HG03175 (cell line): ENCODE results near the gene LATS2.

Experiments used
- ATAC-seq: cut with Tn5 transposase; IDR thresholded peaks from one replicate; pipeline ENCODE4 v1.9.1; 2021; ENCODE audit warnings: mild to moderate bottlenecking, moderate library complexity; ENCODE audit not compliant: unreplicated experiment

The LATS2 gene

GRCh38 chr13:20995245-20995838 lies 66.0 kb downstream of the LATS2 start:
- ATAC-seq: no peak

DNA sequence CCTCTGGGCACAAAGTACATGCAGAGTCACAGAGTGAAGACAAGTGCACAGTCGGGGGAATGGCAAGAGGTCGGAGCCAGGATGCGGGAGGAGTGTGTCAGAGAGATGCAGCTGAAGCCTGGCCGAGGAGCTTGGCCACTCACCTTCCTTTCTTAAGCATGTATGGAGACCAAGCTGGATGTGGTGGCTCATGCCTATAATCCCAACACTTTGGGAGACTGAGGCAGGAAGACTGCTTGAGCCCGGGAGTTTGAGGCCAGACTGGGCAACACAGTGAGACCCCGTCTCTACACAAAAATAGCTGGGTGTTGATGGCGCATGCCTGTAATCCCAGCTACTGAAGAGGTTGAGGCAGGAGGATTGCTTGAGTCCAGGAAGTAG lies 67.0 kb downstream of the LATS2 start:
- no peak for ATAC-seq

GRCh38 chr13:20993661-20994440 lies 67.5 kb downstream of the LATS2 start:
- ATAC-seq: no peak

GRCh38 chr13:20993211-20993610 lies 68.2 kb downstream of the LATS2 start:
- ATAC-seq: no peak

DNA sequence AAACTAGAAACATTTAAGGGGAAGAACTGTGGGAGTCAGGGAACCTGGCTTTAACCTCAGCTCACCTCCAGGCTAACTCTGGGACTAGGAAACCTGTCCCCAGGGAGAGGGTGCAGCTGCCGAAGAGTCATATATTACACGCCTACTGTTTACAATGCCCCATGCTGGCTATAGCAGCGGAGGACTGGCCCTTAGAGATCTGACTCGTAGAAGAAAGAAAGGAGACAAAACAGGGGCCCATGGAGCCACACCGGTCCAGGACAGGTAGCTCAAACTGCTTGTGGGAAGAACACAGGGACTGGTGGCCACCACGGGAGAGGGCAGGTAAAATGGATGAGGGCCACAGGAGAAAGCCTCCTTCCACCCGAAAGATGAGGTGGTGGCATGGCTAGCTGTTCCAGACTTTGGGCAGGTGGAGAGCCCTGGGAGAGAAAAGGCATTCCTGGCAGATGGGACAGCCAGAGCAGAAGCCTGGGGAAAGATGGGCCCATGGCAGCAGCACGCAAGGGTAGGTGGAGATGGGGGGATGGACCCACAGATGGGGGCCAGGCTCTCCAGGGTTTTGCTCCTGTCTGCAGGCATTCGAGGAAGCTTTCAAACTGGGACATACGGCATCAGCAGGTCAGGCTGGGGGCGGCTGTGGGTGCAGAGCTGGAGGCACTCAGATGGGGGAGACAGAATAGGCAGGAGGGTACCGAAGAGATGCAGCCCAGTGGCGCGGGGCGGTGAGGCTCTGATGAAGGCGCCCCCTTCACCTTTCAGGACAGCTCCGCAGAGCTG lies 69.5 kb downstream of the LATS2 start:
- ATAC-seq: no peak

GRCh38 chr13:20990910-20991525 lies 70.4 kb downstream of the LATS2 start:
- no peak for ATAC-seq

GRCh38 chr13:20989656-20990321 lies 71.6 kb downstream of the LATS2 start:
- ATAC-seq: no peak

- no peak for ATAC-seq
Measured at GRCh38 chr13:20988909-20989655, 72.3 kb downstream of the LATS2 start.

GRCh38 chr13:20988033-20988908 lies 73.1 kb downstream of the LATS2 start:
- no peak for ATAC-seq

GRCh38 chr13:20987599-20987998 lies 73.8 kb downstream of the LATS2 start:
- ATAC-seq: no peak

DNA sequence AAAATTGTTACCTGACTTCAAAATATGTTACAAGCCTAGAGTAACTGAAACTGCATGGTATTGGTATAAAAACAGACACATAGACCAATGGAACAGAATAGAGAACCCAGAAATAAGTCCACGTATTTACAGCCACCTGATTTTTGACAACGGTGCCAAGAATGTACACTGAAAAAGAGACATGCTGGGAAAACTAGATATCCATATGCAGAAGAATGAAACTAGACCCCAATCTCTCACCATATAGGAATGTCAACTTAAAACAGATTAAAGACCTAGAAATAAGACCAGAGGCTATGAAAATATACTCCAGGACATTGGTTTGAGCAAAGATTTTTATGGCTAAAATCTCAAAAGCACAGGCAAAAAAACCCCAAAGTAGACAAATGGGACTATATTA lies 76.5 kb downstream of the LATS2 start:
- ATAC-seq: no peak

- ATAC-seq: no peak
Measured at GRCh38 chr13:20983386-20983785, 78.0 kb downstream of the LATS2 start.

DNA sequence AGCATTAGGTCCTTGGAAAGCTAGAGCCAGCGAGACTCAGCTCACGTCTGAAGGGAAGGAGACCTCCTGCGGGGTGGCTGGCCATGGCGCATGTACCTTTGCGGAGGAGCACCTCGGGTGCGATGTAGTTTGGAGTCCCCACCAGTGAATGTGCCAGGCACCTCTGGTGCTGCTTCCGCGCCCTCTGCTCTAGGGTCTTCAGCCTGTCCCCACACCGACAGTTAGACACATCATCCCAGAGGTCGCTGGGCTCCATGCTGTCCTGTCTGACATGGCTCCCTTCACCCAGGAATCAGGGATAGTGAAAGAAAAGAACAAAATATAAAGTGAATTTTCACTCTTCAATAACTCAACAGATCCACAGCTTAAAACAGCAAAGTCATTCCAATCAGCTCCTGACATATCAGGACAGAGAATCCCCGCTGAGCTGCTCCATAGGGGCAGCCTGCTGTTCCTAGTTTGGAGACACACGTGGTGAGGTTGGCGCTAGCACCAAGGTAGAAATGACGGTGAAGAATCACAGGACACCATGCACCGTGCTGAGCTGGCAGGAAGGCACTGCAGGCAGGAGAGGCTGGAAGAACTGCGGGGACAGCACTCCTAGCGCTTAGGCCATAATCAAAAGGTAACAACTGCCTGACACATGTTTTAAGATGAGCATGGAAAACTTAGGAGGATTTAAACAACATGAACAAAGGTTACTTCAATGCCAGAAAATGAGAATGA lies 79.9 kb downstream of the LATS2 start:
- ATAC-seq: no peak

DNA sequence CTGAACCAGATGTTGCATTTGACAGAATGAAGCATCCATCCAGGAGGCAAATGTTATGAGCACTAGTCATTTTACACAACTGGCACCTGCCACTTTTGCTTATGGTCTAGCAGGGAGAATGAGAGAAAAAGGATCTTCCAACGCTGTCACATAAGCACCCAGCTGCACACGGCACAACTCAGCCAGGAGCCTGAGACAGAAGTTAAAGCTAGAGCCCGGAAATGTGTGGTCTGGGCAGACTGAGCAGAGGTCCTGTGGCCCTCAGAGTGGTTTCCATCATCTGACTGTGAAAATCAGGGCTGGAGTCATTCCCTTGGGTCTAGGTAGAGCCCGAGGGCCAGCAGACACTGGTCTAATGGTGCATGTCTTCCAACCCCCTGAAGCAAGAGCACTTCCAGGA lies 80.5 kb downstream of the LATS2 start:
- no peak for ATAC-seq

DNA sequence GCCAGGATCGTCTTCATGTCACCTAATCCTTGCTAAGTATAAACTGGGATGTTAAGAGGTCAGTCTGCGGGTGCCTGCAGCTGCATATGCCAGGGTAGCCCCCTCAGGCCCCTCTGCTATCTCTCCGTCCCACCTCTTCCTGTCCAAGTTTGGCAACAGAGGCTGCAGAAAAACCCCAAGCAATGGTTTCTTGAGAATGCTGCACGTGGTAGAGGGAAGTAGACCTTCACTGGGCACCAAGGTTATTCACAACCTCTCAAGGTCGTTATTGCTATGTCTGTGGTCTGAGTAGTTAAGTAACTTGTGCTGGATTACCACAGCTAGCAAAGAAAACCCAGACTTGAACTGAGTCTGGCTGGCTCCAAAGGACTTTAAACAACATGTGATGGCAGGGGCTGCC lies 81.0 kb downstream of the LATS2 start:
- no peak for ATAC-seq

- ATAC-seq: no peak
Measured at GRCh38 chr13:20977394-20977793, 84.0 kb downstream of the LATS2 start.

- ATAC-seq: no peak
Measured at GRCh38 chr13:20974981-20975585, 86.3 kb downstream of the LATS2 start.

GRCh38 chr13:20973886-20974425 lies 87.4 kb downstream of the LATS2 start:
- no peak for ATAC-seq
